Activated B cell treated with CpG ODN at 0.5 μM for 24 hours (primary cell): ENCODE measurements around the gene UST. TPM values are rescaled to one million over a fixed set of nuclear protein-coding genes. Genes with fewer than 3 reads are reported as not detected.

Source experiments
- ATAC-seq: fragments of 200-7000 bp; cut with Tn5 transposase; one replicate; pipeline ENCODE4 v1.10.0; 2021; ENCODE audit warnings: low read depth, mild to moderate bottlenecking, moderate library complexity
- CTCF ChIA-PET: fragments of 350-600 bp; sonication (Branson Sonifier 250); formaldehyde crosslinking; loops from one replicate; lab custom pipeline; 2021; ENCODE audit warnings: antibody characterized with exemption; lab: Charles Lee
- POLR2A ChIA-PET: fragments of 350-600 bp; sonication (Branson Sonifier 250); formaldehyde crosslinking; loops from one replicate; lab custom pipeline; 2021; ENCODE audit warnings: antibody characterized with exemption; lab: Charles Lee
- DNase-seq: peaks from one replicate; pipeline ENCODE4 v3.0.0; 2022
- H3K27ac Mint-ChIP-seq: one replicate; pipeline ENCODE4 v1.8.0; 2020; ENCODE audit warnings: mixed read lengths
- H3K27me3 Mint-ChIP-seq: one replicate; pipeline ENCODE4 v1.8.0; 2021; ENCODE audit warnings: mixed read lengths
- H3K36me3 Mint-ChIP-seq: one replicate; pipeline ENCODE4 v1.8.0; 2021; ENCODE audit warnings: low read depth, mixed read lengths
- H3K4me1 Mint-ChIP-seq: one replicate; pipeline ENCODE4 v1.8.0; 2021; ENCODE audit warnings: mixed read lengths
- H3K4me3 Mint-ChIP-seq: one replicate; pipeline ENCODE4 v1.8.0; 2020; ENCODE audit warnings: mild to moderate bottlenecking, mixed read lengths
- H3K9me3 Mint-ChIP-seq: one replicate; pipeline ENCODE4 v1.8.0; 2020; ENCODE audit warnings: mixed read lengths
- CTCF ChIP-seq: fragments of 200-600 bp; IDR thresholded peaks from one replicate; pipeline ENCODE4 v1.8.0; 2022; ENCODE audit warnings: antibody characterized with exemption, mild to moderate bottlenecking
- intact Hi-C: fragments of 100-400 bp; cut with micrococcal nuclease; formaldehyde crosslinking; loops from one replicate; pipeline ENCODE4 v1.15.1; 2024
- total RNA-seq: library from RNA; stranded (reverse); gene quantifications from 2 replicates; pipeline ENCODE4 v1.2.3, GENCODE V29; 2022

Gene UST
- total RNA-seq, 1 donor from 2014 or later: 18.1 TPM

DNA sequence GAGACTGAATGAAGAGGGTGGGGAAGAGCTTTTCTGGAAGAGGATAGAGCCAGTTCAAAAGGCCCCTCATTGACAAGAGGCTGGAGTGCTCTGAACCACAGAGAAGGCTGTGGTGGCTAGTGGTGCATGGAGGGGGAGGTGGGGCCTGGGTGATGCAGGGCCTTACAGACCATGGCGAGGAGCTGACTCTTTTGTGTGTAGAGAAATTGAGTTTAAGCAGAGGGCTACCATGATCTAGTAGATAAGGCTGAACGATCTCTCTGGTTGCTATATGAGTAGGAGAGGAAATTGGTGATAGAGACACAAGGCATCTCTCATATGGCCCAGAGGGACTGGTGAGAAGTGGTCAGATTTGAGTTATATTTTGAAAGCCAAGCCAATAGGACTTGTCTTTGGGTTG is 137.6 kb downstream of the UST start:
- DNase-seq (no peak), ATAC-seq (peak; percentile 95)
- no peaks in the 10 kb centered on the region for H3K9me3 Mint-ChIP-seq
- H3K27ac Mint-ChIP-seq: no peak overlapping the region
- no peaks in the 10 kb centered on the region for H3K27me3 Mint-ChIP-seq
- TF ChIP-seq CTCF: no peak
- H3K4me1 Mint-ChIP-seq: peaks cover 15% of the 10 kb centered on the region
- intact Hi-C loops: loop anchor here (1.0 to 10.0 kb wide), 5 partner anchors 17 to 1682 kb away; partner anchors contain the start of genes STXBP5 and UST
- ChIA-PET CTCF (no interaction called here), POLR2A (interaction anchor here (0.5 to 1.6 kb wide), 5 partner anchors 16 to 864 kb away, joined by 3 to 11 read pairs (median 4); no protein-coding TSS in a partner anchor)
- peaks cover 16% of the 10 kb centered on the region for H3K36me3 Mint-ChIP-seq
- no peak overlapping the region for H3K4me3 Mint-ChIP-seq

GRCh38 chr6:148885136-148885865 is 138.5 kb downstream of the UST start:
- TF ChIP-seq CTCF: no peak
- Mint-ChIP-seq H3K36me3 (peaks cover 23% of the 10 kb centered on the region), H3K27ac (no peak overlapping the region), H3K9me3 (no peaks in the 10 kb centered on the region), H3K4me3 (no peak overlapping the region), H3K27me3 (no peaks in the 10 kb centered on the region), H3K4me1 (peaks cover 22% of the 10 kb centered on the region)
- POLR2A ChIA-PET: interaction anchor here (0.5 to 1.6 kb wide), 4 partner anchors 17 to 863 kb away, joined by 3 to 11 read pairs (median 4); no protein-coding TSS in a partner anchor
- DNase-seq: no peak
- ATAC-seq: no peak
- CTCF ChIA-PET: no interaction called here
- intact Hi-C loops: loop anchor here (10.0 kb wide), 1 partner anchor 240 kb away; no protein-coding TSS in a partner anchor

DNA sequence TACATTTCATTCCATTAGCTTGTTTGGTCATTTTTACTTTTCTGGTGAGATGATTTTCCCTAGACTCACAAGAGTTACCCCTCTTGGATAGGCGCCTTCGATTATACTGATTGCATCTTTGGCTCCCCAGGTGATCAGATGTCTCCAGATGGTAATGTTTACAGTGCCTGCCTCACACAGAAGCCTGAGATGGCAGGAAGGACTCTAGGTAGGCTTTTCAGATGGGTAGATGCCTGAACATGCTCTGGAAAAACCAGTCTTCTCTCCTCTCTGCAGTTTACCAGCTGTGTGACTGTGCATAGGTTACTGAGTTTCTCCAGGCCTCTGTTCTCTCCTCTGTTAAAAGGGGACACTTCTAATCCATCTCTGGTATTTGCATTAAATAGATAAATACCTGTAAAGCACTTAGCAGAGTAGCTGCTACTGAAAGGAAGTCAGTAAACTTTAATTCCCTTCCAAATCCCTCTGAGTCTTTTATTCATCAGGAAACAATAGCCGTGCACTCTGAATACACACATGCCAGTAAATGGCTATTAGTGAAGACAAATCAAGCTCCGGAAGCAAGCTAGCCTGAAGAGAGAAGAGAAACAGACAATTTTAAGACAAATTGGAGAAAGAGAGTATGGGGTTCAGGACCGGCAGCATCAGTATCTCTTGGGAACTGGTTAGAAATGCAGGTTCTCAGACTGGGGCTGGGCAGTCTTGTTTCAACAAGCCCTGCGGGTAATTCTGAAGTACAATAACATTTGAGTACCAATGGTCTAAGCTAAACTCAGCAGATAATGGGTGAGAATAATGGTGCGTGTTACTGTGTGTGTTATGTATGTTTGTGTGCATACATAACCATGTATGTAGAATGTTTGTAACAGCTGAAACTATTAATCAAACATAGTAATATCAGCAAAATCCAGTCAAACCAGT is 139.4 kb downstream of the UST start:
- no peaks in the 10 kb centered on the region for H3K9me3 Mint-ChIP-seq
- intact Hi-C loops: loop anchor here (10.0 kb wide), 1 partner anchor 239 kb away; no protein-coding TSS in a partner anchor
- H3K27ac Mint-ChIP-seq: no peak overlapping the region
- no peak overlapping the region for H3K4me3 Mint-ChIP-seq
- peaks cover 22% of the 10 kb centered on the region for H3K4me1 Mint-ChIP-seq
- no peak for TF ChIP-seq CTCF
- ATAC-seq (no peak), DNase-seq (no peak)
- H3K36me3 Mint-ChIP-seq: peaks cover 26% of the 10 kb centered on the region
- ChIA-PET POLR2A (no interaction called here), CTCF (no interaction called here)
- no peaks in the 10 kb centered on the region for H3K27me3 Mint-ChIP-seq

DNA sequence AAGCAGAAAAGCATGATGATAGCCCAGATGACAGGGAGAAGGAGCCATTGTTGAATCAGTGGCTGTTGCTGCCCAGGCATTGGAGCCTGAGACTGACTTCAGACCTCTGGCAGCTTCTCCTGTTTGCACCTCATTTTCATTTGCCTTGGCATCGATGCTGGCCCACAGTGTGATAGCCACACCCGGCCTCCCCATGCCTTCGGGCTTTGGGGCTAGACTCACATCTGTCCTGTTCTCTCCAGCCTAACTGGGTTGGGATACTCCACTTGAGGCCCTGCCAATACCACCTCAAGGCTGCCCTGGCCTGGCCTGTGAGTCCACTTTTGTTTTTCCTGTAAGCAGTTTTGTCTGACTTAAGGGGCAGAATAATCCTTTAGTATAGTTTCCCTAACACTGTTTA is 140.4 kb downstream of the UST start:
- TF ChIP-seq CTCF: no peak
- H3K4me1 Mint-ChIP-seq: peaks cover 22% of the 10 kb centered on the region
- ChIA-PET POLR2A (no interaction called here), CTCF (no interaction called here)
- H3K27me3 Mint-ChIP-seq: no peaks in the 10 kb centered on the region
- H3K36me3 Mint-ChIP-seq: peaks cover 30% of the 10 kb centered on the region
- intact Hi-C loops: loop anchor here (10.0 kb wide), 1 partner anchor 238 kb away; no protein-coding TSS in a partner anchor
- DNase-seq (no peak), ATAC-seq (no peak)
- H3K4me3 Mint-ChIP-seq: no peak overlapping the region
- H3K27ac Mint-ChIP-seq: no peak overlapping the region
- H3K9me3 Mint-ChIP-seq: no peaks in the 10 kb centered on the region
